ENCODE measurements around the gene G3BP2. TPM values are rescaled to one million over a fixed set of nuclear protein-coding genes. Genes with fewer than 3 reads are reported as not detected.

Gene G3BP2
- total RNA-seq, 4 donors from 2014 or later, result 98.6 to 152 (median 129) TPM

DNA sequence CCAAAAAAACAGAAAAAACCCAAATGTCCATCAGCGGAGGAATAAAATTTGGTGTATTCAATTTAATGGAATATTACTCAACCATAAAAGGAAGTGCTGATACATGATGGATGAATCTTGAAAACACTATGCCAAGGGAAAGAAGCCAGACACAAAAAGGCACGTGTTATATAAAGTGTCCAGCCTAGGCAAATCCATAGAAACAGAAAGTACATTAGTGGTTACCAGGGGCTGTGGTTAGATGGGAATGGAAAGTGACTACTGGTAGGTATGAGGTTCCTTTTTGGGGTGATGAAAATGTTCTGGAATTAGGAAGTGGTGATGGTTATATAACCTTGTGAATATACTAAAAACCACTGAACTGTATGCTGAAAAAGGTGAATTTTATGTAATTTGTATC, 39.4 kb downstream of the G3BP2 start:
- no peaks in the 10 kb centered on the region for H3K36me3 ChIP-seq
- no peak overlapping the region for H3K27ac ChIP-seq
- H3K4me3 ChIP-seq, result no peak overlapping the region
- peaks cover 0 to 39% (median 0%) of the 10 kb centered on the region in 3 donors for H3K4me1 ChIP-seq
- 46 to 51% methylated on average over 2 of the region's 2 CpGs for WGBS, 2 donors (ENCODE audit: low coverage in 1 of 2)
- no peak for TF ChIP-seq CTCF (IDR thresholded peaks at IDR 0.05)
- TF ChIP-seq EP300 (IDR thresholded peaks at IDR 0.05), result no peak
- no peak for TF ChIP-seq POLR2A (IDR thresholded peaks at IDR 0.05)
- no peak for TF ChIP-seq POLR2AphosphoS5 (IDR thresholded peaks at IDR 0.05)
- H3K27me3 ChIP-seq, result no peaks in the 10 kb centered on the region
- no peak for ATAC-seq
- no peaks in the 10 kb centered on the region for H3K9me3 ChIP-seq

DNA sequence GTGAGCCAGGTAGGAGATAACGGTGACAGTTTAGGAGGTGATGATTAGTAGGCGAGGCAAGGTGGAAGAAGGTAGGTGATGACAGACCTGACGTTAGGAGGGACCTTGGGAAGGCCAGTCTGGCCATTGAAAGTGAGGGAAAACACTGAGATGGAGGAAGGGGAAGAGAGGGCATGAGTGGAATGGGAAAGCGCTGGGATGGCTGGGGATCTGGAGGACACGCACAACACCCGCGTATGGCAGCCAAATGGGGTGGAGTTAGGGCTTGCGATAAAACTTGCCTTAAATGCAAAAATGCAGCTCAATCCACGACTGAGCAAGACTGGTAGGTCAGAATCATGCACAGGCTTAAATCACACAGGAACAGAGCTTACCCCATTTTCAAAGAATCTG, 42.3 kb downstream of the G3BP2 start:
- TF ChIP-seq CTCF (IDR thresholded peaks at IDR 0.05), result no peak
- TF ChIP-seq EP300 (IDR thresholded peaks at IDR 0.05), result no peak
- TF ChIP-seq POLR2AphosphoS5 (IDR thresholded peaks at IDR 0.05), result no peak
- no peak for TF ChIP-seq POLR2A (IDR thresholded peaks at IDR 0.05)
- Histone ChIP-seq H3K27ac (peak overlapping the region; percentile 8 to 80 (median 68)), H3K9me3 (no peaks in the 10 kb centered on the region), H3K4me3 (peak overlapping the region; percentile 69 to 73), H3K27me3 (no peaks in the 10 kb centered on the region), H3K4me1 (peaks cover 0 to 46% (median 0%) of the 10 kb centered on the region in 3 donors), H3K36me3 (no peaks in the 10 kb centered on the region)
- 29 to 46% methylated on average over 7 to 9 of the region's 9 CpGs for WGBS, 2 donors (ENCODE audit: low coverage in 1 of 2)
- no peak for ATAC-seq

DNA sequence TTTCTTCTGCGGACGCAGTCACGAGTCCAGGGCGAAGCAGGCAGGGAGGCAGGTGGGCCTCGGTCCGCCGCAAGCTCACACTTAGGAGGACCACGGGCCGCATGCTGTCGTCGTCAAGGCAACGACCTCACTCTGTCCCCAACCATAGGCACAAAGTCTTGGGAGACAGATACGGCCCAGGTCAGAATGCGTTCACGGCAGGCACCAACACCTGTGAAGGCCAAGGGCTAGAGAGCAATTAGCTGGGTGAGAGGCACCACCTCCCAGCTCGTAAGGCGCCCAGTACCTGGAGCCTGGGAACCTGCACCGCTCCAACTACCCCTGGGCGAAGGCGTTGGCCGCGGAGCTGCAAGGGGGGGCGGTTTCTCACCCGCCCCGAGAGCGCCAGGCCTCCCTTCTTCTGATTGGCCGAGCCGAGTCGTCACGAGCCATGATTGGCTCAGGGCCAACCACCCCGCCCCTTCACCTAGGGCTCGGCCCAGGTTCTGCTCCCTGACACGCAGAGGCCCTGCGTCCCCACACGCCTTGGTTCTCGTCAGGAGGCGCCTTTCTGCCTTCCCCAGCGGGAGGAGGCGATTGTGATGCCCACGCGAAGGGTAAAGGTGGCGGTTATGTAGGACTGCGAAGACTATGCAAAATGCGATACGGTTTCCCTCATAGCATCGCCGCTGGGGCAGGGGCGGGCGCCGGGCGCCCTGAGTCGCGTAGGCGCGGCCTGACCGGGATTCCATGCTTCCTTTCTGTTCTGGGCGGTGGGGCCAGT, 42.9 kb downstream of the G3BP2 start, which contains the start of gene CDKL2:
Gene CDKL2, minus strand, starts transcription at position 355 of the 763 bp plus-strand sequence. CDS start 4,540 bp downstream, outside the sequence.
- no peak for TF ChIP-seq EP300 (IDR thresholded peaks at IDR 0.05)
- TF ChIP-seq CTCF (IDR thresholded peaks at IDR 0.05), result no peak
- peak; percentile 78 for TF ChIP-seq POLR2AphosphoS5 (IDR thresholded peaks at IDR 0.05)
- TF ChIP-seq POLR2A (IDR thresholded peaks at IDR 0.05), result peak in 1 of 2 donors; percentile 23
- WGBS, 2 donors (ENCODE audit: low coverage in 1 of 2), result 0 to 1% methylated on average over 4 to 18 of the region's 57 CpGs
- Histone ChIP-seq H3K4me1 (peaks cover 0 to 46% (median 0%) of the 10 kb centered on the region in 3 donors), H3K4me3 (peak within 1 kb of the TSS; percentile 69 to 73), H3K9me3 (no peaks in the 10 kb centered on the region), H3K27me3 (no peaks in the 10 kb centered on the region), H3K36me3 (no peaks in the 10 kb centered on the region), H3K27ac (peak within 1 kb of the TSS; percentile 8 to 80 (median 68))
- peak; percentile 96 for ATAC-seq

DNA sequence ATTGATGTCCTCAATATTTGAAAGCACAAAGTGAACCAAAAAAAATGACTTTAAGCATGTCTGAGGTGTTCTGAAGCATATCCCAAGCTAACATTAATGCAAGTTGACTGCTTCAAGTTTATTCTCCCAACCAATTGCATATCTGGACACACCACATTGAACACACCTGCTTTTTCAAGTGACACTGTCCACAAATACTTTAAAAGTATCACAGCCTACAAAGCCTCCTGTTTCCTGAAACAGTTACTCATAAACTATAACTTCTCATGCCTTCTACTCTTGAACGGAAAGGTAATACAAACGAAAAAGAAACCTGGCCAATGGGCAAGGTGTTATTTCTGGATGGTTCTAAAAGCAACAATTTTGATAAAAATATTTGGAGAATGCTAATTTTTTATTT, 44.0 kb downstream of the G3BP2 start:
- 69 to 86% methylated on average over 2 of the region's 2 CpGs for WGBS, 2 donors (ENCODE audit: low coverage in 1 of 2)
- H3K27ac ChIP-seq, result no peak overlapping the region
- peaks cover 0 to 46% (median 0%) of the 10 kb centered on the region in 3 donors for H3K4me1 ChIP-seq
- H3K9me3 ChIP-seq, result no peaks in the 10 kb centered on the region
- H3K36me3 ChIP-seq, result no peaks in the 10 kb centered on the region
- peak overlapping the region in 1 of 2 donors; percentile 73 for H3K4me3 ChIP-seq
- ATAC-seq, result no peak
- H3K27me3 ChIP-seq, result no peaks in the 10 kb centered on the region
- TF ChIP-seq POLR2A (IDR thresholded peaks at IDR 0.05) (no peak), EP300 (IDR thresholded peaks at IDR 0.05) (no peak), CTCF (IDR thresholded peaks at IDR 0.05) (no peak), POLR2AphosphoS5 (IDR thresholded peaks at IDR 0.05) (no peak)

- no peak overlapping the region for H3K27ac ChIP-seq
- no peaks in the 10 kb centered on the region for H3K36me3 ChIP-seq
- H3K4me1 ChIP-seq, result no peaks in the 10 kb centered on the region
- WGBS, 2 donors (ENCODE audit: low coverage in 1 of 2), result 76 to 91% methylated on average over 4 to 5 of the region's 5 CpGs
- no peaks in the 10 kb centered on the region for H3K27me3 ChIP-seq
- H3K9me3 ChIP-seq, result no peaks in the 10 kb centered on the region
- ATAC-seq, result no peak
- no peak overlapping the region for H3K4me3 ChIP-seq
- TF ChIP-seq POLR2AphosphoS5 (IDR thresholded peaks at IDR 0.05), result no peak
- no peak for TF ChIP-seq POLR2A (IDR thresholded peaks at IDR 0.05)
- no peak for TF ChIP-seq CTCF (IDR thresholded peaks at IDR 0.05)
- TF ChIP-seq EP300 (IDR thresholded peaks at IDR 0.05), result no peak
Measured at GRCh38 chr4:75623026-75623425, 50.2 kb downstream of the G3BP2 start.

Measured in gastroesophageal sphincter (tissue), 4 donors.